ENCODE data around the gene GLB1L2.

The GLB1L2 gene

GRCh38 chr11:134407321-134407828 is 75.6 kb downstream of the GLB1L2 start:
- DNase-seq (no peak), ATAC-seq (ENCODE audit: insufficient read depth, low read depth) (no peak)
- no peaks in the 10 kb centered on the region for H3K79me2 ChIP-seq (ENCODE audit: insufficient read depth, low read length)
- H2AFZ ChIP-seq (ENCODE audit: low read depth, low read length): no peak overlapping the region
- H3K36me3 ChIP-seq (ENCODE audit: insufficient read depth, low read length): no peaks in the 10 kb centered on the region
- H3K9me3 ChIP-seq (ENCODE audit: insufficient read depth, low read length, severe bottlenecking): no peaks in the 10 kb centered on the region
- H3K9ac ChIP-seq (ENCODE audit: low read depth, low read length): no peak overlapping the region
- peaks cover 14% of the 10 kb centered on the region for H4K20me1 ChIP-seq (ENCODE audit: insufficient read depth, low read length)
- no peak for TF ChIP-seq EZH2 (IDR thresholded peaks at IDR 0.05; ENCODE audit: borderline replicate concordance, low read depth, low read length, severe bottlenecking)
- TF ChIP-seq, protein P1, sequence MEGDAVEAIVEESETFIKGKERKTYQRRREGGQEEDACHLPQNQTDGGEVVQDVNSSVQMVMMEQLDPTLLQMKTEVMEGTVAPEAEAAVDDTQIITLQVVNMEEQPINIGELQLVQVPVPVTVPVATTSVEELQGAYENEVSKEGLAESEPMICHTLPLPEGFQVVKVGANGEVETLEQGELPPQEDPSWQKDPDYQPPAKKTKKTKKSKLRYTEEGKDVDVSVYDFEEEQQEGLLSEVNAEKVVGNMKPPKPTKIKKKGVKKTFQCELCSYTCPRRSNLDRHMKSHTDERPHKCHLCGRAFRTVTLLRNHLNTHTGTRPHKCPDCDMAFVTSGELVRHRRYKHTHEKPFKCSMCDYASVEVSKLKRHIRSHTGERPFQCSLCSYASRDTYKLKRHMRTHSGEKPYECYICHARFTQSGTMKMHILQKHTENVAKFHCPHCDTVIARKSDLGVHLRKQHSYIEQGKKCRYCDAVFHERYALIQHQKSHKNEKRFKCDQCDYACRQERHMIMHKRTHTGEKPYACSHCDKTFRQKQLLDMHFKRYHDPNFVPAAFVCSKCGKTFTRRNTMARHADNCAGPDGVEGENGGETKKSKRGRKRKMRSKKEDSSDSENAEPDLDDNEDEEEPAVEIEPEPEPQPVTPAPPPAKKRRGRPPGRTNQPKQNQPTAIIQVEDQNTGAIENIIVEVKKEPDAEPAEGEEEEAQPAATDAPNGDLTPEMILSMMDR (IDR thresholded peaks at IDR 0.05; ENCODE audit: borderline replicate concordance, extremely low read depth, low read length, poor library complexity, severe bottlenecking): no peak
- H3K4me1 ChIP-seq (ENCODE audit: insufficient read depth, low read length): no peaks in the 10 kb centered on the region
- peaks cover 26% of the 10 kb centered on the region for H3K27me3 ChIP-seq (ENCODE audit: insufficient read depth, low read length, poor library complexity)
- H3K4me3 ChIP-seq (ENCODE audit: low read depth in 1 of 2, low read length in 2 of 2): no peak overlapping the region
- H3K4me2 ChIP-seq (ENCODE audit: insufficient read depth, low read length): no peak overlapping the region
- no peak overlapping the region for H3K27ac ChIP-seq (ENCODE audit: low read length)

DNA sequence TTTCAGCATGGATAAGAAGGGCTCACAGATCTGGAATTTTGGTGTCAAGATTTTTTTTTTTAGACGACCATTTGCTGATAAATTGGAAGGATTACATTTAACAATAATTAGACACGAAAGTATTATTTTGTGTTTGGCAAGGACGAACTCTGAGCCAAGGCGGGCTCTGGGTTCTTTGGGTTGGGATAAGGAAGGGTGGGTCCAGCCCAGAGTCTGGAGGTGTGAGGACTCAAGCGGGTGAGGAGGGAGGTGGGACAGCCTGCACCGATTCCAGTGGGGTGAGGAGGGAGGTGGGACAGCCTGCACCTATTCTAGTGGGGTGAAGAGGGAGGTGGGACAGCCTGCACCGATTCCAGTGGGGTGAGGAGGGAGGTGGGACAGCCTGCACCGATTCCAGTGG is 76.1 kb downstream of the GLB1L2 start:
- H3K27me3 ChIP-seq (ENCODE audit: insufficient read depth, low read length, poor library complexity): peaks cover 26% of the 10 kb centered on the region
- no peak overlapping the region for H3K4me2 ChIP-seq (ENCODE audit: insufficient read depth, low read length)
- ATAC-seq (ENCODE audit: insufficient read depth, low read depth): no peak
- no peaks in the 10 kb centered on the region for H3K36me3 ChIP-seq (ENCODE audit: insufficient read depth, low read length)
- TF ChIP-seq, protein P1 (IDR thresholded peaks at IDR 0.05; ENCODE audit: borderline replicate concordance, extremely low read depth, low read length, poor library complexity, severe bottlenecking): no peak
- TF ChIP-seq EZH2 (IDR thresholded peaks at IDR 0.05; ENCODE audit: borderline replicate concordance, low read depth, low read length, severe bottlenecking): no peak
- no peak overlapping the region for H3K27ac ChIP-seq (ENCODE audit: low read length)
- no peak overlapping the region for H3K4me3 ChIP-seq (ENCODE audit: low read depth in 1 of 2, low read length in 2 of 2)
- H3K79me2 ChIP-seq (ENCODE audit: insufficient read depth, low read length): no peaks in the 10 kb centered on the region
- H3K4me1 ChIP-seq (ENCODE audit: insufficient read depth, low read length): no peaks in the 10 kb centered on the region
- no peak overlapping the region for H2AFZ ChIP-seq (ENCODE audit: low read depth, low read length)
- DNase-seq: no peak
- no peaks in the 10 kb centered on the region for H3K9me3 ChIP-seq (ENCODE audit: insufficient read depth, low read length, severe bottlenecking)
- H4K20me1 ChIP-seq (ENCODE audit: insufficient read depth, low read length): peaks cover 14% of the 10 kb centered on the region
- H3K9ac ChIP-seq (ENCODE audit: low read depth, low read length): no peak overlapping the region

- DNase-seq (no peak), ATAC-seq (ENCODE audit: insufficient read depth, low read depth) (no peak)
- no peak overlapping the region for H2AFZ ChIP-seq (ENCODE audit: low read depth, low read length)
- H4K20me1 ChIP-seq (ENCODE audit: insufficient read depth, low read length): peaks cover 14% of the 10 kb centered on the region
- no peak overlapping the region for H3K4me2 ChIP-seq (ENCODE audit: insufficient read depth, low read length)
- H3K9ac ChIP-seq (ENCODE audit: low read depth, low read length): no peak overlapping the region
- no peak overlapping the region for H3K4me3 ChIP-seq (ENCODE audit: low read depth in 1 of 2, low read length in 2 of 2)
- no peaks in the 10 kb centered on the region for H3K9me3 ChIP-seq (ENCODE audit: insufficient read depth, low read length, severe bottlenecking)
- no peaks in the 10 kb centered on the region for H3K4me1 ChIP-seq (ENCODE audit: insufficient read depth, low read length)
- H3K36me3 ChIP-seq (ENCODE audit: insufficient read depth, low read length): no peaks in the 10 kb centered on the region
- H3K27ac ChIP-seq (ENCODE audit: low read length): no peak overlapping the region
- H3K27me3 ChIP-seq (ENCODE audit: insufficient read depth, low read length, poor library complexity): peaks cover 43% of the 10 kb centered on the region
- no peaks in the 10 kb centered on the region for H3K79me2 ChIP-seq (ENCODE audit: insufficient read depth, low read length)
- TF ChIP-seq EZH2 (IDR thresholded peaks at IDR 0.05; ENCODE audit: borderline replicate concordance, low read depth, low read length, severe bottlenecking): no peak
- TF ChIP-seq, protein P1 (IDR thresholded peaks at IDR 0.05; ENCODE audit: borderline replicate concordance, extremely low read depth, low read length, poor library complexity, severe bottlenecking): no peak
Measured at GRCh38 chr11:134409552-134410429, 78.0 kb downstream of the GLB1L2 start.

All from DND-41 (cell line).